ENCODE results near the gene IL31RA. TPM values are rescaled to one million over a fixed set of nuclear protein-coding genes. Genes with fewer than 3 reads are reported as not detected.
A peak's percentile ranks its signal among the peaks of the same experiment; 100 is the strongest.

The IL31RA gene
- total RNA-seq, 4 donors from 2014 or later: 0.89 to 3.0 (median 1.0) TPM

DNA sequence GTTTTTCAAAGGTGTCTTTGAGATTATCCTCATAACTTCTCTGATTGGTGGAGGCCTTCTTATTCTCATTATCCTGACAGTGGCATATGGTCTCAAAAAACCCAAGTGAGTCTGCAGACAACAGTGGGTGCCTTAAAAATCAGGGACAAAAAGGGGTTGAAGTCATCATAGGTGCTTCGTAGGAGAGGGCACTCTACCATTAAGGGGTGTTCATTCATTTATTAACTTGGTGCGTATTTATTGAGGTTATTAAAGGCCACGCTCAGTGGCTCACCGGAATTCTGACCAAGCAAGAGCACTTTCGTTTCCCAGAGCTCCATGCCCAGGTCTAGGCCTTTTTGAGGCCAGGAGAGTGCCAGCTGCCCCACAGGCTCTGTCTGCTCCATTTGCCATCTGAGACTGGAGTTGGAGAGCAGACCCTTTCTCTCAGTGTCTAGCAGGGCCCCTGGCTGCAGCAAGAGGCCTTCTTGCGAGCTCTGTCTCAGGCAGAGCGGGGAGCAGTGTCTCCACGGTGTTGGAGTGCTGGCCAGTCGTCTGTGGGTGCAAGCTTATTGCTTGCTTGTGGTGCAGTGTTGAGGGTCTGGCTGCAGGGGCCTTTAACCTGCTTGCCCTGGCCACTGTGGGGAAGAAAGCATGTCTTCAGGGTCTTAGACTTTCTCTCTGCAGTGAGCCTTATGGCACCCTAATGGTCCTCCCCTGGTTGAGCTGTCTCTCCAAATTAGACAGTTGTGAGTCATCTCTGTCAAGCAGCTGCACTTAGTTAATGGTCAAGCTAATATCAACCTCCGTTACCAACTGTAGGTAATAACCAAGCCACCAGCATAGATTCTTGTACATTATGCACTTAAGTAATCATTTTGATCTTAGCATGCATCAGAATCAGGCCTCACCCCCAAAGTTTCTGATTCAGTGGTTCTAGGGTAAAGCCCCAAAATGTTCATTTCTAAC, 62.6 kb downstream of the IL31RA start:
- 94% methylated on average over 7 of the region's 10 CpGs for WGBS
- peak in 1 of 2 donors; percentile 44 for DNase-seq (ENCODE audit: low spot score in 2 of 2)
- Histone ChIP-seq H3K4me3 (no peak overlapping the region), H3K27ac (no peak overlapping the region), H3K4me1 (no peaks in the 10 kb centered on the region), H3K9me3 (no peaks in the 10 kb centered on the region), H3K27me3 (no peaks in the 10 kb centered on the region), H3K36me3 (no peaks in the 10 kb centered on the region)
- no peak for TF ChIP-seq EP300 (IDR thresholded peaks at IDR 0.05)
- TF ChIP-seq, protein P1, sequence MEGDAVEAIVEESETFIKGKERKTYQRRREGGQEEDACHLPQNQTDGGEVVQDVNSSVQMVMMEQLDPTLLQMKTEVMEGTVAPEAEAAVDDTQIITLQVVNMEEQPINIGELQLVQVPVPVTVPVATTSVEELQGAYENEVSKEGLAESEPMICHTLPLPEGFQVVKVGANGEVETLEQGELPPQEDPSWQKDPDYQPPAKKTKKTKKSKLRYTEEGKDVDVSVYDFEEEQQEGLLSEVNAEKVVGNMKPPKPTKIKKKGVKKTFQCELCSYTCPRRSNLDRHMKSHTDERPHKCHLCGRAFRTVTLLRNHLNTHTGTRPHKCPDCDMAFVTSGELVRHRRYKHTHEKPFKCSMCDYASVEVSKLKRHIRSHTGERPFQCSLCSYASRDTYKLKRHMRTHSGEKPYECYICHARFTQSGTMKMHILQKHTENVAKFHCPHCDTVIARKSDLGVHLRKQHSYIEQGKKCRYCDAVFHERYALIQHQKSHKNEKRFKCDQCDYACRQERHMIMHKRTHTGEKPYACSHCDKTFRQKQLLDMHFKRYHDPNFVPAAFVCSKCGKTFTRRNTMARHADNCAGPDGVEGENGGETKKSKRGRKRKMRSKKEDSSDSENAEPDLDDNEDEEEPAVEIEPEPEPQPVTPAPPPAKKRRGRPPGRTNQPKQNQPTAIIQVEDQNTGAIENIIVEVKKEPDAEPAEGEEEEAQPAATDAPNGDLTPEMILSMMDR (IDR thresholded peaks at IDR 0.05): no peak
- no peak for TF ChIP-seq POLR2A (IDR thresholded peaks at IDR 0.05)
- TF ChIP-seq POLR2AphosphoS5 (IDR thresholded peaks at IDR 0.05): no peak

DNA sequence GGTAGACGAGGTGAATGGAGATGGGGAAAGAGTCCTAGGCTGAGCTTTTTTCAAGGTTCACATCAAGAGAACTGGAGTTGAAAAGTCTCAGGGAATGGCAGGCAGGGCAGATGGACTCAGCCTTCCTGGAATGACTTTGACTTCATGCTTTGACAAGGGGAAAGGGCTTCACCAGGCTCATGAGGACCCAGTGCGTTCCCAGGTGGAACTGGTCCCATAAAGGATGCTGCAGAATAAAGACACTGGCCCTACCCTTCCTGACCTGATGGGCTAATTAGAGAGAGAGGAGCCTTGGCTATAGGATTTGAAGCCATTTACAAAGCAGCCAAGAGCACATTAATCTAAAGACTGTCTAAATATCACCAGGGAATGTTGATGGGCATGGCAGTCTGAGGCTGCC, 63.8 kb downstream of the IL31RA start:
- TF ChIP-seq, protein P1 (IDR thresholded peaks at IDR 0.05): no peak
- TF ChIP-seq POLR2AphosphoS5 (IDR thresholded peaks at IDR 0.05) (no peak), EP300 (IDR thresholded peaks at IDR 0.05) (no peak), POLR2A (IDR thresholded peaks at IDR 0.05) (no peak)
- Histone ChIP-seq H3K9me3 (no peaks in the 10 kb centered on the region), H3K4me1 (no peaks in the 10 kb centered on the region), H3K27ac (no peak overlapping the region), H3K36me3 (no peaks in the 10 kb centered on the region), H3K4me3 (no peak overlapping the region), H3K27me3 (no peaks in the 10 kb centered on the region)
- DNase-seq (ENCODE audit: low spot score in 2 of 2): peak in 1 of 2 donors; percentile 8
- 97% methylated on average over 2 of the region's 2 CpGs for WGBS

DNA sequence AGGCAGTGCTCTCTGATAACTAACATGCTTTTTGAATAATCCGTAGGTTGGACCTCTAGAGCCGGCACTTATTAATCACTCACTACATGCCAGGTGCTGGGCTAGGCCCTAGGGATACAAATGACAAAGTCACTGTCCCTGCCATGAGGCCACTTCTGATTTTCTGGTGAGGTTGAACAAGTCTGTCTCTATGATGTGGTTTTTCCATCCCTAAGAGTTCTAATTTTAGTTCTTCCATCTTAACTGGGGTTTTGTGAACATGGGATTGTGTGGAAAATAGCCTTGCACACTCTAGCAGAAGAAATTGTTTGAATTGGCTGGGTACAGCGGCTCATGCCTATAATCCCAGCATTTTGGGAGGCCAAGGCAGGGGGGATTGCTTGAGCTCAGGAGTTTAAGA, 64.6 kb downstream of the IL31RA start:
- Histone ChIP-seq H3K4me1 (no peaks in the 10 kb centered on the region), H3K36me3 (no peaks in the 10 kb centered on the region), H3K27me3 (no peaks in the 10 kb centered on the region), H3K9me3 (no peaks in the 10 kb centered on the region), H3K4me3 (no peak overlapping the region), H3K27ac (no peak overlapping the region)
- peak in 1 of 2 donors; percentile 29 for DNase-seq (ENCODE audit: low spot score in 2 of 2)
- WGBS: 88% methylated on average over 3 of the region's 3 CpGs
- TF ChIP-seq EP300 (IDR thresholded peaks at IDR 0.05) (no peak), POLR2AphosphoS5 (IDR thresholded peaks at IDR 0.05) (no peak), POLR2A (IDR thresholded peaks at IDR 0.05) (no peak)
- TF ChIP-seq, protein P1 (IDR thresholded peaks at IDR 0.05): no peak

DNA sequence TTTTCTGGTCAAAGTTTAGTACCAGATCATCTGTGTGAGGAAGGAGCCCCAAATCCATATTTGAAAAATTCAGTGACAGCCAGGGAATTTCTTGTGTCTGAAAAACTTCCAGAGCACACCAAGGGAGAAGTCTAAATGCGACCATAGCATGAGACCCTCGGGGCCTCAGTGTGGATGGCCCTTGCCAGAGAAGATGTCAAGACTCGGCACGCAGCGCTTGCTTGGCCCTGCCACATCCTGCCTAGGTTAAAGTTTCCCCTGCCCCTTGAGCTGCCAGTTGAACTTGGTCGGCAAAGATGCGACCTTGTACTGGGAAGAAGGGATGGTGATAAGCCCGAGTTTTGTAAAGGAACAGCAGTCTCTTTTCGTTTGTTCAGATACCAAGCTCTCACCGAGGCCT, 65.8 kb downstream of the IL31RA start:
- no peaks in the 10 kb centered on the region for H3K36me3 ChIP-seq
- no peaks in the 10 kb centered on the region for H3K4me1 ChIP-seq
- H3K27ac ChIP-seq: no peak overlapping the region
- H3K27me3 ChIP-seq: no peaks in the 10 kb centered on the region
- H3K9me3 ChIP-seq: no peaks in the 10 kb centered on the region
- TF ChIP-seq, protein P1 (IDR thresholded peaks at IDR 0.05): no peak
- TF ChIP-seq POLR2AphosphoS5 (IDR thresholded peaks at IDR 0.05) (no peak), EP300 (IDR thresholded peaks at IDR 0.05) (no peak), POLR2A (IDR thresholded peaks at IDR 0.05) (no peak)
- 81% methylated on average over 10 of the region's 10 CpGs for WGBS
- peak in 1 of 2 donors; percentile 55 for DNase-seq (ENCODE audit: low spot score in 2 of 2)
- H3K4me3 ChIP-seq: no peak overlapping the region

DNA sequence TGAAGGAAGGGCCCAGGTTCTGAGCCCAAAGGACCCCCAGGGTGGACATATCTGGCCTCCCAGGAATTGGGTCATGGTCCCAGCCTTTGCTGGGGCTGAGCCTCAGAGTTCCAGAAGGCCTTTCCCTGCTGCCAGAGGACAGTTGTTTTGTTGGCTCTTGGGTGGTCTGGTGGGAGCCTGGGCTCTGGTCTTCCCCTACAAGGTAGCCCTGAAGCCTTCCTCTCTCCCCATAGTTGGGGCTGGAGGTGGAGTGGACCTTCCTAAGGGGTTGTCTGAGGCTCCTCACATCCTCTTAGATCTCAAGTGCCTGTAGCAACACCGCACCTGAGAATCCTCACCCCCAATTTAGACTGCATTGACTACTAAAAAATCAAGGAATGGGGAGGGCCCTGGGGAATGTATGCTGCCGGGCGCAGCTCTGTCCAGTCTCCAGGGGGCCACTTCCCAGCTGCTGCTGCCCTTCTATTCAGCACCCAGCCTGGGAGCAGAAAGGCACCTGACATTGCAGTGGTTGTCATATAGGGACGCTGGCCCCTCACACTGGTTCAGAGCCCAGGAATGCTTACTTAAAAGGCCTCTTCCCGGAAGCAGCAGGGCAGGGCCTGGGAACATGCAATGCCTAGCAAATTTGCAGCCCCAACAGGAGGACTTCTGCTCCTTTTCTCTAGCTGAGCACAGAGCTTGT, 66.4 kb downstream of the IL31RA start:
- 94% methylated on average over 5 of the region's 5 CpGs for WGBS
- no peak overlapping the region for H3K4me3 ChIP-seq
- TF ChIP-seq EP300 (IDR thresholded peaks at IDR 0.05) (no peak), POLR2AphosphoS5 (IDR thresholded peaks at IDR 0.05) (no peak), POLR2A (IDR thresholded peaks at IDR 0.05) (no peak)
- TF ChIP-seq, protein P1 (IDR thresholded peaks at IDR 0.05): no peak
- no peak overlapping the region for H3K27ac ChIP-seq
- no peaks in the 10 kb centered on the region for H3K4me1 ChIP-seq
- no peaks in the 10 kb centered on the region for H3K9me3 ChIP-seq
- peak in 1 of 2 donors; percentile 48 for DNase-seq (ENCODE audit: low spot score in 2 of 2)
- no peaks in the 10 kb centered on the region for H3K27me3 ChIP-seq
- H3K36me3 ChIP-seq: no peaks in the 10 kb centered on the region

All from suprapubic skin (tissue), 4 donors.